Activated T-helper 1 cell treated with anti-CD3 and anti-CD28 coated beads, Interleukin-12 subunit alpha, Interleukin-12 subunit beta, Interleukin-2, Interleukin-4 antibody, amounts not matched to agents 30 ng/mL and 10 ng/mL and 1 ng/mL, durations not matched to agents 14 hours and 24 hours and 36 hours (primary cell): ENCODE data around the gene THSD4. TPM values are rescaled to one million over a fixed set of nuclear protein-coding genes. Genes with fewer than 3 reads are reported as not detected.

ENCODE experiments used
- DNase-seq: peaks from one replicate; pipeline ENCODE4 v3.0.0; 2021; ENCODE audit warnings: low spot score
- H3K27ac Mint-ChIP-seq: one replicate; pipeline ENCODE4 v1.8.0; 2021; ENCODE audit warnings: mild to moderate bottlenecking, mixed read lengths
- H3K27me3 Mint-ChIP-seq: one replicate; pipeline ENCODE4 v1.8.0; 2022; ENCODE audit warnings: mild to moderate bottlenecking, moderate library complexity, mixed read lengths; ENCODE audit not compliant: insufficient read depth
- H3K36me3 Mint-ChIP-seq: one replicate; pipeline ENCODE4 v1.8.0; 2021; ENCODE audit warnings: low read depth, mixed read lengths
- H3K4me1 Mint-ChIP-seq: one replicate; pipeline ENCODE4 v1.8.0; 2021; ENCODE audit warnings: low read depth, mixed read lengths
- H3K4me3 Mint-ChIP-seq: one replicate; pipeline ENCODE4 v1.8.0; 2021; ENCODE audit warnings: mild to moderate bottlenecking, moderate library complexity, mixed read lengths
- H3K9me3 Mint-ChIP-seq: one replicate; pipeline ENCODE4 v1.8.0; 2021; ENCODE audit warnings: mixed read lengths
- intact Hi-C: fragments of 100-400 bp; cut with micrococcal nuclease; formaldehyde crosslinking; loops from one replicate; pipeline ENCODE4 v1.15.1; 2024
- total RNA-seq: library from RNA; stranded (reverse); gene quantifications from 2 replicates; pipeline ENCODE4 v1.2.3, GENCODE V29; 2022

The THSD4 gene
- total RNA-seq, 1 donor from 2014 or later = not detected

- no peaks in the 10 kb centered on the region for H3K36me3 Mint-ChIP-seq
- intact Hi-C loops = no loop called here
- H3K27me3 Mint-ChIP-seq = peaks cover 12% of the 10 kb centered on the region
- H3K4me3 Mint-ChIP-seq = no peak overlapping the region
- no peak for DNase-seq
- H3K27ac Mint-ChIP-seq = no peak overlapping the region
- no peaks in the 10 kb centered on the region for H3K4me1 Mint-ChIP-seq
- H3K9me3 Mint-ChIP-seq = no peaks in the 10 kb centered on the region
Measured at GRCh38 chr15:71456811-71457210, 341.5 kb downstream of the THSD4 start.

- no peaks in the 10 kb centered on the region for H3K9me3 Mint-ChIP-seq
- DNase-seq = no peak
- no peak overlapping the region for H3K27ac Mint-ChIP-seq
- intact Hi-C loops = no loop called here
- H3K4me3 Mint-ChIP-seq = no peak overlapping the region
- H3K4me1 Mint-ChIP-seq = no peaks in the 10 kb centered on the region
- peaks cover 12% of the 10 kb centered on the region for H3K27me3 Mint-ChIP-seq
- no peaks in the 10 kb centered on the region for H3K36me3 Mint-ChIP-seq
Measured at GRCh38 chr15:71458089-71458660, 342.9 kb downstream of the THSD4 start.

GRCh38 chr15:71461748-71462147, 346.5 kb downstream of the THSD4 start:
- Mint-ChIP-seq H3K36me3 (no peaks in the 10 kb centered on the region), H3K27ac (no peak overlapping the region), H3K4me1 (no peaks in the 10 kb centered on the region), H3K27me3 (peaks cover 9% of the 10 kb centered on the region), H3K9me3 (no peaks in the 10 kb centered on the region), H3K4me3 (no peak overlapping the region)
- no peak for DNase-seq
- intact Hi-C loops = no loop called here

- Mint-ChIP-seq H3K36me3 (no peaks in the 10 kb centered on the region), H3K27ac (no peak overlapping the region), H3K4me1 (no peaks in the 10 kb centered on the region), H3K27me3 (peaks cover 6% of the 10 kb centered on the region), H3K4me3 (no peak overlapping the region), H3K9me3 (no peaks in the 10 kb centered on the region)
- no peak for DNase-seq
- intact Hi-C loops = no loop called here
Measured at GRCh38 chr15:71462638-71463037, 347.4 kb downstream of the THSD4 start.

- Mint-ChIP-seq H3K27me3 (peaks cover 4% of the 10 kb centered on the region), H3K27ac (no peak overlapping the region), H3K9me3 (no peaks in the 10 kb centered on the region), H3K4me1 (no peaks in the 10 kb centered on the region), H3K36me3 (no peaks in the 10 kb centered on the region), H3K4me3 (no peak overlapping the region)
- intact Hi-C loops = no loop called here
- DNase-seq = no peak
Measured at GRCh38 chr15:71463156-71463665, 347.9 kb downstream of the THSD4 start.

GRCh38 chr15:71465131-71465955, 350.1 kb downstream of the THSD4 start:
- H3K27me3 Mint-ChIP-seq = peaks cover 4% of the 10 kb centered on the region
- no peak overlapping the region for H3K4me3 Mint-ChIP-seq
- no peaks in the 10 kb centered on the region for H3K4me1 Mint-ChIP-seq
- DNase-seq = no peak
- no peak overlapping the region for H3K27ac Mint-ChIP-seq
- intact Hi-C loops = no loop called here
- no peaks in the 10 kb centered on the region for H3K36me3 Mint-ChIP-seq
- H3K9me3 Mint-ChIP-seq = no peaks in the 10 kb centered on the region

- Mint-ChIP-seq H3K27ac (no peak overlapping the region), H3K27me3 (peaks cover 2% of the 10 kb centered on the region), H3K9me3 (no peaks in the 10 kb centered on the region), H3K4me1 (peaks cover 7% of the 10 kb centered on the region), H3K4me3 (no peak overlapping the region), H3K36me3 (no peaks in the 10 kb centered on the region)
- no peak for DNase-seq
- intact Hi-C loops = no loop called here
Measured at GRCh38 chr15:71468715-71469114, 353.4 kb downstream of the THSD4 start.

GRCh38 chr15:71469413-71469812, 354.1 kb downstream of the THSD4 start:
- intact Hi-C loops = no loop called here
- DNase-seq = no peak
- Mint-ChIP-seq H3K27ac (no peak overlapping the region), H3K27me3 (peaks cover 2% of the 10 kb centered on the region), H3K9me3 (no peaks in the 10 kb centered on the region), H3K4me1 (peaks cover 7% of the 10 kb centered on the region), H3K4me3 (no peak overlapping the region), H3K36me3 (no peaks in the 10 kb centered on the region)

- peaks cover 7% of the 10 kb centered on the region for H3K4me1 Mint-ChIP-seq
- H3K27me3 Mint-ChIP-seq = peaks cover 2% of the 10 kb centered on the region
- H3K9me3 Mint-ChIP-seq = no peaks in the 10 kb centered on the region
- intact Hi-C loops = no loop called here
- H3K36me3 Mint-ChIP-seq = no peaks in the 10 kb centered on the region
- H3K4me3 Mint-ChIP-seq = no peak overlapping the region
- no peak overlapping the region for H3K27ac Mint-ChIP-seq
- DNase-seq = no peak
Measured at GRCh38 chr15:71471347-71471746, 356.1 kb downstream of the THSD4 start.

- intact Hi-C loops = no loop called here
- H3K4me1 Mint-ChIP-seq = peaks cover 7% of the 10 kb centered on the region
- DNase-seq = no peak
Measured at GRCh38 chr15:71472566-71472965, 357.3 kb downstream of the THSD4 start.

GRCh38 chr15:71473751-71474150, 358.5 kb downstream of the THSD4 start:
- H3K27me3 Mint-ChIP-seq = no peaks in the 10 kb centered on the region
- H3K27ac Mint-ChIP-seq = no peak overlapping the region
- H3K9me3 Mint-ChIP-seq = no peaks in the 10 kb centered on the region
- intact Hi-C loops = no loop called here
- DNase-seq = no peak
- no peaks in the 10 kb centered on the region for H3K36me3 Mint-ChIP-seq
- H3K4me1 Mint-ChIP-seq = peaks cover 7% of the 10 kb centered on the region
- no peak overlapping the region for H3K4me3 Mint-ChIP-seq

More at GRCh38 chr15:71472566-71472965, 357.3 kb downstream of the THSD4 start:
- H3K9me3 Mint-ChIP-seq = no peaks in the 10 kb centered on the region
- H3K4me3 Mint-ChIP-seq = no peak overlapping the region
- no peaks in the 10 kb centered on the region for H3K36me3 Mint-ChIP-seq
- no peak overlapping the region for H3K27ac Mint-ChIP-seq
- no peaks in the 10 kb centered on the region for H3K27me3 Mint-ChIP-seq

GRCh38 chr15:71476823-71477222, 361.6 kb downstream of the THSD4 start:
- H3K27me3 Mint-ChIP-seq = no peaks in the 10 kb centered on the region
- H3K36me3 Mint-ChIP-seq = no peaks in the 10 kb centered on the region
- no peaks in the 10 kb centered on the region for H3K9me3 Mint-ChIP-seq
- H3K4me3 Mint-ChIP-seq = no peak overlapping the region
- H3K27ac Mint-ChIP-seq = no peak overlapping the region
- DNase-seq = no peak
- no peaks in the 10 kb centered on the region for H3K4me1 Mint-ChIP-seq
- intact Hi-C loops = no loop called here

- Mint-ChIP-seq H3K4me3 (no peak overlapping the region), H3K27ac (no peak overlapping the region), H3K27me3 (no peaks in the 10 kb centered on the region), H3K4me1 (no peaks in the 10 kb centered on the region), H3K36me3 (no peaks in the 10 kb centered on the region), H3K9me3 (no peaks in the 10 kb centered on the region)
- DNase-seq = no peak
- intact Hi-C loops = no loop called here
Measured at GRCh38 chr15:71480556-71480955, 365.3 kb downstream of the THSD4 start.
